ENCODE results near the gene HS6ST2. TPM values are rescaled to one million over a fixed set of nuclear protein-coding genes. Genes with fewer than 3 reads are reported as not detected.

HS6ST2 gene
- total RNA-seq, 5 donors from 2014 or later (not counting 1 experiment from before 2014, with no cell fraction given) = not detected

GRCh38 chrX:132965461-132965860 is 7.0 kb upstream of the HS6ST2 start:
- POLR2A ChIA-PET = no interaction called here
- DNase-seq (no peak), ATAC-seq (replicated peaks in 1 of 4) (no peak)
- H3K4me3 ChIP-seq (ENCODE audit: control insufficient read depth in 1 of 2, extremely low read depth in 1 of 2, low read length in 1 of 2) = no peak overlapping the region
- H3K36me3 Mint-ChIP-seq = no peaks in the 10 kb centered on the region
- H3K27ac Mint-ChIP-seq = no peak overlapping the region
- H3K9me3 ChIP-seq = no peaks in the 10 kb centered on the region
- no peaks in the 10 kb centered on the region for H3K36me3 ChIP-seq (ENCODE audit: control insufficient read depth in 2 of 2, extremely low read depth in 1 of 2, insufficient read depth in 1 of 2, low read length in 1 of 2)
- H3K27me3 Mint-ChIP-seq = peaks cover under 1 to 26% of the 10 kb centered on the region in 2 donors
- no peaks in the 10 kb centered on the region for H3K9me3 Mint-ChIP-seq
- CTCF ChIA-PET = no interaction called here
- 100% methylated on average over 2 of the region's 4 CpGs for WGBS (ENCODE audit: insufficient coverage)
- H3K4me3 Mint-ChIP-seq = no peak overlapping the region
- no peak overlapping the region for H3K27ac ChIP-seq (ENCODE audit: low read length)
- H3K27me3 ChIP-seq (replicated peaks in 1 of 2; ENCODE audit: control insufficient read depth in 2 of 2, extremely low read depth in 1 of 2, insufficient read depth in 2 of 2, low read length in 1 of 2) = peaks cover 0 to 4% of the 10 kb centered on the region in 2 experiments
- no peaks in the 10 kb centered on the region for H3K4me1 ChIP-seq (ENCODE audit: control insufficient read depth in 1 of 2, extremely low read depth in 1 of 2, insufficient read depth in 2 of 2, low read length in 2 of 2)
- no peaks in the 10 kb centered on the region for H3K4me1 Mint-ChIP-seq

- ChIA-PET POLR2A (no interaction called here), CTCF (no interaction called here)
- ATAC-seq (replicated peaks in 1 of 4) (no peak), DNase-seq (no peak)
- Histone ChIP-seq H3K27me3 (replicated peaks in 1 of 2; ENCODE audit: control insufficient read depth in 2 of 2, extremely low read depth in 1 of 2, insufficient read depth in 2 of 2, low read length in 1 of 2) (peaks cover 3 to 32% of the 10 kb centered on the region in 2 experiments), H3K9me3 (no peaks in the 10 kb centered on the region), H3K4me1 (ENCODE audit: control insufficient read depth in 1 of 2, extremely low read depth in 1 of 2, insufficient read depth in 2 of 2, low read length in 2 of 2) (peaks cover 0 to 13% of the 10 kb centered on the region in 2 experiments), H3K4me3 (ENCODE audit: control insufficient read depth in 1 of 2, extremely low read depth in 1 of 2, low read length in 1 of 2) (no peak overlapping the region), H3K27ac (ENCODE audit: low read length) (no peak overlapping the region), H3K36me3 (ENCODE audit: control insufficient read depth in 2 of 2, extremely low read depth in 1 of 2, insufficient read depth in 1 of 2, low read length in 1 of 2) (no peaks in the 10 kb centered on the region)
- H3K4me1 Mint-ChIP-seq = peaks cover 4 to 9% (median 5%) of the 10 kb centered on the region in 3 donors
- H3K4me3 Mint-ChIP-seq = no peak overlapping the region
- H3K27ac Mint-ChIP-seq = no peak overlapping the region
- no peaks in the 10 kb centered on the region for H3K9me3 Mint-ChIP-seq
- no CpG with 5 or more reads among the region's 1 CpG for WGBS (ENCODE audit: insufficient coverage)
- no peaks in the 10 kb centered on the region for H3K36me3 Mint-ChIP-seq
- H3K27me3 Mint-ChIP-seq = peaks cover 21 to 33% of the 10 kb centered on the region in 2 donors
Measured at GRCh38 chrX:132961511-132961910, 3.1 kb upstream of the HS6ST2 start.

GRCh38 chrX:132957211-132958090 is 978 bp downstream of the HS6ST2 start:
- H3K4me1 Mint-ChIP-seq = peaks cover 5 to 12% (median 11%) of the 10 kb centered on the region in 3 donors
- Histone ChIP-seq H3K4me3 (ENCODE audit: control insufficient read depth in 1 of 2, extremely low read depth in 1 of 2, low read length in 1 of 2) (peak overlapping the region; percentile 15 to 54), H3K36me3 (ENCODE audit: control insufficient read depth in 2 of 2, extremely low read depth in 1 of 2, insufficient read depth in 1 of 2, low read length in 1 of 2) (no peaks in the 10 kb centered on the region), H3K9me3 (no peaks in the 10 kb centered on the region), H3K4me1 (ENCODE audit: control insufficient read depth in 1 of 2, extremely low read depth in 1 of 2, insufficient read depth in 2 of 2, low read length in 2 of 2) (peaks cover 0 to 15% of the 10 kb centered on the region in 2 experiments), H3K27me3 (replicated peaks in 1 of 2; ENCODE audit: control insufficient read depth in 2 of 2, extremely low read depth in 1 of 2, insufficient read depth in 2 of 2, low read length in 1 of 2) (peaks cover 4 to 38% of the 10 kb centered on the region in 2 experiments), H3K27ac (ENCODE audit: low read length) (no peak overlapping the region)
- ATAC-seq (replicated peaks in 1 of 4) (no peak), DNase-seq (peak in 3 of 35 experiments; percentile 2 to 17 (median 2))
- ChIA-PET CTCF (no interaction called here), POLR2A (no interaction called here)
- H3K27ac Mint-ChIP-seq = no peak overlapping the region
- peak overlapping the region in 2 of 3 donors; percentile 59 to 71 for H3K4me3 Mint-ChIP-seq
- WGBS (ENCODE audit: insufficient coverage) = 3% methylated on average over 29 of the region's 87 CpGs
- no peaks in the 10 kb centered on the region for H3K36me3 Mint-ChIP-seq
- no peaks in the 10 kb centered on the region for H3K9me3 Mint-ChIP-seq
- H3K27me3 Mint-ChIP-seq = peaks cover 36 to 37% of the 10 kb centered on the region in 2 donors

- no peaks in the 10 kb centered on the region for H3K36me3 Mint-ChIP-seq
- DNase-seq (no peak), ATAC-seq (replicated peaks in 1 of 4) (no peak)
- peak overlapping the region in 2 of 3 donors; percentile 59 to 71 for H3K4me3 Mint-ChIP-seq
- POLR2A ChIA-PET = no interaction called here
- no peaks in the 10 kb centered on the region for H3K9me3 Mint-ChIP-seq
- peaks cover 36 to 40% of the 10 kb centered on the region in 2 donors for H3K27me3 Mint-ChIP-seq
- CTCF ChIA-PET = no interaction called here
- H3K4me1 Mint-ChIP-seq = peaks cover 5 to 12% (median 11%) of the 10 kb centered on the region in 3 donors
- Histone ChIP-seq H3K4me3 (ENCODE audit: control insufficient read depth in 1 of 2, extremely low read depth in 1 of 2, low read length in 1 of 2) (peak overlapping the region in 1 of 2 donors; percentile 54), H3K36me3 (ENCODE audit: control insufficient read depth in 2 of 2, extremely low read depth in 1 of 2, insufficient read depth in 1 of 2, low read length in 1 of 2) (no peaks in the 10 kb centered on the region), H3K27ac (ENCODE audit: low read length) (no peak overlapping the region), H3K4me1 (ENCODE audit: control insufficient read depth in 1 of 2, extremely low read depth in 1 of 2, insufficient read depth in 2 of 2, low read length in 2 of 2) (peaks cover 0 to 15% of the 10 kb centered on the region in 2 experiments), H3K9me3 (no peaks in the 10 kb centered on the region), H3K27me3 (replicated peaks in 1 of 2; ENCODE audit: control insufficient read depth in 2 of 2, extremely low read depth in 1 of 2, insufficient read depth in 2 of 2, low read length in 1 of 2) (peaks cover 4 to 38% of the 10 kb centered on the region in 2 experiments)
- 5% methylated on average over 77 of the region's 83 CpGs for WGBS (ENCODE audit: insufficient coverage)
- no peak overlapping the region for H3K27ac Mint-ChIP-seq
Measured at GRCh38 chrX:132956421-132957210, 1.8 kb downstream of the HS6ST2 start.

- no peak for DNase-seq
- Histone ChIP-seq H3K36me3 (ENCODE audit: control insufficient read depth in 2 of 2, extremely low read depth in 1 of 2, insufficient read depth in 1 of 2, low read length in 1 of 2) (no peaks in the 10 kb centered on the region), H3K27ac (ENCODE audit: low read length) (no peak overlapping the region), H3K9me3 (no peaks in the 10 kb centered on the region), H3K27me3 (replicated peaks in 1 of 2; ENCODE audit: control insufficient read depth in 2 of 2, extremely low read depth in 1 of 2, insufficient read depth in 2 of 2, low read length in 1 of 2) (peaks cover 3 to 38% of the 10 kb centered on the region in 2 experiments), H3K4me3 (ENCODE audit: control insufficient read depth in 1 of 2, extremely low read depth in 1 of 2, low read length in 1 of 2) (no peak overlapping the region), H3K4me1 (ENCODE audit: control insufficient read depth in 1 of 2, extremely low read depth in 1 of 2, insufficient read depth in 2 of 2, low read length in 2 of 2) (peaks cover 0 to 15% of the 10 kb centered on the region in 2 experiments)
- Mint-ChIP-seq H3K4me1 (peaks cover 5 to 12% (median 11%) of the 10 kb centered on the region in 3 donors), H3K36me3 (no peaks in the 10 kb centered on the region), H3K27me3 (peaks cover 40 to 41% of the 10 kb centered on the region in 2 donors), H3K9me3 (no peaks in the 10 kb centered on the region), H3K4me3 (peak overlapping the region; percentile 31 to 71 (median 47)), H3K27ac (no peak overlapping the region)
- POLR2A ChIA-PET = no interaction called here
- no peak for ATAC-seq (replicated peaks in 1 of 4)
- CTCF ChIA-PET = no interaction called here
- 80% methylated on average over 1 of the region's 11 CpGs for WGBS (ENCODE audit: insufficient coverage)
Measured at GRCh38 chrX:132955690-132956089, 2.7 kb downstream of the HS6ST2 start.

GRCh38 chrX:132954323-132954722 is 4.1 kb downstream of the HS6ST2 start:
- H3K9me3 Mint-ChIP-seq = no peaks in the 10 kb centered on the region
- H3K4me3 Mint-ChIP-seq = no peak overlapping the region
- CTCF ChIA-PET = no interaction called here
- H3K27me3 ChIP-seq (replicated peaks in 1 of 2; ENCODE audit: control insufficient read depth in 2 of 2, extremely low read depth in 1 of 2, insufficient read depth in 2 of 2, low read length in 1 of 2) = peaks cover 3 to 32% of the 10 kb centered on the region in 2 experiments
- POLR2A ChIA-PET = no interaction called here
- no peak for ATAC-seq (replicated peaks in 1 of 4)
- H3K27me3 Mint-ChIP-seq = peaks cover 39 to 40% of the 10 kb centered on the region in 2 donors
- no peaks in the 10 kb centered on the region for H3K9me3 ChIP-seq
- no peak overlapping the region for H3K4me3 ChIP-seq (ENCODE audit: control insufficient read depth in 1 of 2, extremely low read depth in 1 of 2, low read length in 1 of 2)
- H3K36me3 ChIP-seq (ENCODE audit: control insufficient read depth in 2 of 2, extremely low read depth in 1 of 2, insufficient read depth in 1 of 2, low read length in 1 of 2) = no peaks in the 10 kb centered on the region
- peaks cover 5 to 12% (median 11%) of the 10 kb centered on the region in 3 donors for H3K4me1 Mint-ChIP-seq
- no peaks in the 10 kb centered on the region for H3K36me3 Mint-ChIP-seq
- H3K27ac ChIP-seq (ENCODE audit: low read length) = no peak overlapping the region
- WGBS (ENCODE audit: insufficient coverage) = 100% methylated on average over 1 of the region's 3 CpGs
- H3K27ac Mint-ChIP-seq = no peak overlapping the region
- DNase-seq = no peak
- peaks cover 0 to 15% of the 10 kb centered on the region in 2 experiments for H3K4me1 ChIP-seq (ENCODE audit: control insufficient read depth in 1 of 2, extremely low read depth in 1 of 2, insufficient read depth in 2 of 2, low read length in 2 of 2)
